A549 (cell line): ENCODE data around the gene RAPGEF5. TPM values are rescaled to one million over a fixed set of nuclear protein-coding genes. Genes with fewer than 3 reads are reported as not detected.

Source experiments
- ATAC-seq, 2 experiments: fragments of 200-7000 bp in 1 of 2; fragments of >200 bp in 1 of 2; cut with Nextera tagmentation in 1 of 2; cut with Tn5 transposase in 1 of 2; 3 replicates each; pipeline versions ENCODE4 v1.8.0 to v1.9.1; 2018 to 2020; ENCODE audit warnings: mild to moderate bottlenecking in 1 of 2, moderate library complexity in 1 of 2
- CTCF ChIA-PET: fragments of 300-600 bp; sonication (Branson Sonifier 250); formaldehyde crosslinking; extraction: SDS; loops from one replicate; lab custom pipeline; 2021; ENCODE audit warnings: antibody characterized with exemption, inconsistent platforms; lab: Yijun Ruan, JAX
- POLR2A ChIA-PET: fragments of 350-600 bp; formaldehyde crosslinking; extraction: SDS; loops from one replicate; lab custom pipeline; 2021; ENCODE audit warnings: antibody characterized with exemption, inconsistent platforms; lab: Yijun Ruan, JAX
- DNase-seq, 2 experiments: peaks; one replicate each; pipeline versions ENCODE4 v3.0.0 to v3.0.0-alpha.2; 2011 to 2016; ENCODE audit warnings: low read depth in 1 of 2, low spot score in 1 of 2
- FAIRE-seq: peaks from 2 replicates; lab custom pipeline; 2011; peaks lifted over from hg19 to GRCh38; lab: Jason Lieb, UNC
- H3K27ac ChIP-seq, 2 experiments: fragments of >200 bp; sonication (Bioruptor Twin); formaldehyde crosslinking; 3 replicates each; pipeline ENCODE4 v1.5.1; 2016 to 2017
- H3K4me1 ChIP-seq: fragments of >200 bp; sonication (Bioruptor Twin); formaldehyde crosslinking; 3 replicates; pipeline ENCODE4 v1.6.1; 2016
- H3K4me2 ChIP-seq: fragments of >200 bp; sonication (Bioruptor Twin); formaldehyde crosslinking; 3 replicates; pipeline ENCODE4 v1.6.1; 2016
- H3K4me3 ChIP-seq: fragments of >200 bp; sonication (Bioruptor Twin); formaldehyde crosslinking; 3 replicates; pipeline ENCODE4 v1.5.1; 2016
- H3K9me3 ChIP-seq: fragments of >200 bp; sonication (Bioruptor Twin); formaldehyde crosslinking; 3 replicates; pipeline ENCODE4 v1.6.1; 2016
- BHLHE40 ChIP-seq: IDR thresholded peaks from 2 replicates; pipeline ENCODE4 v1.6.1; 2012; ENCODE audit warnings: low read depth, low read length, inconsistent platforms
- CBX8 ChIP-seq: fragments of 200-600 bp; sonication (generic); IDR thresholded peaks from 2 replicates; pipeline ENCODE4 v1.6.1; 2016
- CEBPB ChIP-seq, 2 experiments: fragments of >200 bp in 1 of 2; sonication (Bioruptor Twin) in 1 of 2; formaldehyde crosslinking in 1 of 2; IDR thresholded peaks; 2 replicates each; pipeline ENCODE4 v1.6.1; 2012 to 2016
- ELK1 ChIP-seq: fragments of 150-350 bp; IDR thresholded peaks from 2 replicates; pipeline ENCODE4 v1.6.1; 2014; ENCODE audit warnings: low read depth, mild to moderate bottlenecking, low read length
- EP300 ChIP-seq, 2 experiments: fragments of >200 bp; sonication (Bioruptor Twin); formaldehyde crosslinking; IDR thresholded peaks; 2 replicates in 1 of 2; 3 replicates in 1 of 2; pipeline ENCODE4 v1.6.1; 2016 to 2017
- FOSB ChIP-seq: fragments of 250-450 bp; sonication (Bioruptor Pico); IDR thresholded peaks from 2 replicates; pipeline ENCODE4 v1.5.0; 2020; ENCODE audit warnings: mild to moderate bottlenecking, moderate library complexity
- GATA3 ChIP-seq: IDR thresholded peaks from 2 replicates; pipeline ENCODE4 v1.6.1; 2012; ENCODE audit warnings: borderline replicate concordance
- HES2 ChIP-seq: fragments of >200 bp; sonication (Bioruptor Twin); formaldehyde crosslinking; IDR thresholded peaks from 2 replicates; pipeline ENCODE4 v1.6.1; 2016
- HOXB13 ChIP-seq: fragments of 250-450 bp; sonication (Bioruptor Pico); IDR thresholded peaks from 2 replicates; pipeline ENCODE4 v1.5.0; 2020; ENCODE audit warnings: low read depth, mild to moderate bottlenecking, moderate library complexity
- KDM1A ChIP-seq: fragments of 200-600 bp; sonication (generic); IDR thresholded peaks from 2 replicates; pipeline ENCODE4 v1.6.1; 2016; ENCODE audit warnings: low read depth, mild to moderate bottlenecking
- MAFK ChIP-seq: fragments of 450-650 bp; IDR thresholded peaks from 2 replicates; pipeline ENCODE4 v1.6.1; 2014; ENCODE audit not compliant: partially characterized antibody
- MAX ChIP-seq: IDR thresholded peaks from 2 replicates; pipeline ENCODE4 v1.6.1; 2012
- NFE2L2 ChIP-seq: fragments of 150-350 bp; conservative IDR thresholded peaks from 2 replicates; pipeline ENCODE4 v1.6.1; 2014; ENCODE audit warnings: low read length
- NR3C1 ChIP-seq: fragments of >200 bp; sonication (Bioruptor Twin); formaldehyde crosslinking; IDR thresholded peaks from 3 replicates; pipeline ENCODE4 v1.6.1; 2017
- SMC3 ChIP-seq: fragments of >200 bp; sonication (Bioruptor Twin); formaldehyde crosslinking; IDR thresholded peaks from 3 replicates; pipeline ENCODE4 v1.6.1; 2018; ENCODE audit warnings: inconsistent platforms
- SREBF2 ChIP-seq: fragments of 450-650 bp; IDR thresholded peaks from 2 replicates; pipeline ENCODE4 v1.6.1; 2014; ENCODE audit warnings: mild to moderate bottlenecking, moderate library complexity
- TFCP2L1 ChIP-seq: fragments of 250-450 bp; sonication (Bioruptor Pico); IDR thresholded peaks from 2 replicates; pipeline ENCODE4 v1.5.0; 2021; ENCODE audit warnings: mild to moderate bottlenecking
- TP53 ChIP-seq: fragments of 250-450 bp; sonication (Bioruptor Pico); IDR thresholded peaks from 2 replicates; pipeline ENCODE4 v1.5.0; 2021; ENCODE audit warnings: mild to moderate bottlenecking, moderate library complexity
- ZC3H11A ChIP-seq: fragments of 450-650 bp; IDR thresholded peaks from 2 replicates; pipeline ENCODE4 v1.6.1; 2014; ENCODE audit warnings: antibody characterized with exemption, mild to moderate bottlenecking
- ZFP36 ChIP-seq: fragments of 450-650 bp; IDR thresholded peaks from 2 replicates; pipeline ENCODE4 v1.6.1; 2014; ENCODE audit warnings: borderline replicate concordance; ENCODE audit not compliant: partially characterized antibody
- WGBS: methylation state at CpG from one replicate; pipeline ENCODE4 v1.1.6; 2017; ENCODE audit errors: missing lambda C conversion rate; 5-methylcytosine and 5-hydroxymethylcytosine counted together
- polyA plus RNA-seq, 4 experiments: library from polyadenylated mRNA; depleted of rRNA in 3 of 4; stranded (reverse); fragments of >200 nt; fragmentation: RNase III in 1 of 4; extraction: RNeasy Plus Mini Kit Qiagen cat#74134 plus additional on column Dnase treatment in 1 of 4; gene quantifications; 2 replicates in 3 of 4; 3 replicates in 1 of 4; pipeline ENCODE4 v1.2.3, GENCODE V29; 2011 to 2017
- TF ChIP-seq, protein P1 (sequence below): fragments of 450-650 bp; IDR thresholded peaks from 2 replicates; pipeline ENCODE4 v1.6.1; 2014; ENCODE audit warnings: antibody characterized with exemption
- TF ChIP-seq, protein P2 (sequence below): fragments of 250-450 bp; sonication (Bioruptor Pico); IDR thresholded peaks from 2 replicates; pipeline ENCODE4 v1.5.0; 2020; ENCODE audit warnings: low read depth, mild to moderate bottlenecking, moderate library complexity

Gene RAPGEF5
- polyA plus RNA-seq, 2 of the 4 experiments (the other 2 are of a cell fraction): 0.03 to 0.14 TPM

- Histone ChIP-seq H3K27ac (no peak overlapping the region), H3K4me1 (no peaks in the 10 kb centered on the region), H3K4me3 (no peak overlapping the region), H3K9me3 (no peaks in the 10 kb centered on the region), H3K4me2 (no peak overlapping the region)
- POLR2A ChIA-PET: no interaction called here
- 36% methylated on average over 7 of the region's 7 CpGs for WGBS
- FAIRE-seq: no peak
- CTCF ChIA-PET: no interaction called here
- no peak for TF ChIP-seq EP300 (IDR thresholded peaks at IDR 0.05)
- TF ChIP-seq ELK1: no peak
- no peak for TF ChIP-seq KDM1A
- no peak for TF ChIP-seq FOSB (CRISPR knock-in tag)
- TF ChIP-seq HES2: no peak
- no peak for TF ChIP-seq TP53 (CRISPR knock-in tag)
- no peak for TF ChIP-seq MAX
- TF ChIP-seq GATA3: no peak
- TF ChIP-seq BHLHE40: no peak
- no peak for TF ChIP-seq HOXB13 (CRISPR knock-in tag)
- no peak for TF ChIP-seq TFCP2L1
- no peak for TF ChIP-seq CBX8
- no peak for TF ChIP-seq CEBPB (IDR thresholded peaks at IDR 0.05)
- TF ChIP-seq SMC3: no peak
- no peak for TF ChIP-seq SREBF2
- no peak for TF ChIP-seq ZC3H11A
- TF ChIP-seq ZFP36: no peak
- no peak for DNase-seq
- ATAC-seq: no peak
Observed at GRCh38 chr7:22319424-22320403, 37.2 kb downstream of the RAPGEF5 start.

DNA sequence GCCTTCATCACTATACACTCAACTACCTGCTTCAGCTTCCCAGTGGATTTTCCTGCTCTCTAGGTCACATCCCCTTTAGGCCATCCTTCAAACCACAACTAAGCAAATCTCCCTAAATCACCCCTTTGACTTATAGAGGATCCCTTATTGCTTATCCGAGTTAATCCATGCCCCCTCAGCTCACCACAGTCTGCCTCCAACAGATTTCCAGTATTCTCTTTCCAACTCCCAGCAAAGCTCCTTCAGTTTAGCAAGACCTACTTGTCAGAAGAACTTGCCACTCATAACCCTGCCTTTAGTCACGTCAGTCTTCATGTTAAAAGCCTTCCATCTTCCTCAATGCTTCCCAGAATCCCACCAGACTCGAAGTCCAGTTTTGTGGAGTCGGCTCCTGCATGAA lies 38.6 kb downstream of the RAPGEF5 start:
- no peak for DNase-seq
- 16% methylated on average over 4 of the region's 4 CpGs for WGBS
- TF ChIP-seq CBX8 (no peak), MAFK (no peak), HOXB13 (CRISPR knock-in tag) (no peak), HES2 (no peak), NFE2L2 (no peak), SMC3 (no peak), NR3C1 (no peak), TFCP2L1 (no peak), KDM1A (no peak)
- TF ChIP-seq, protein P1, sequence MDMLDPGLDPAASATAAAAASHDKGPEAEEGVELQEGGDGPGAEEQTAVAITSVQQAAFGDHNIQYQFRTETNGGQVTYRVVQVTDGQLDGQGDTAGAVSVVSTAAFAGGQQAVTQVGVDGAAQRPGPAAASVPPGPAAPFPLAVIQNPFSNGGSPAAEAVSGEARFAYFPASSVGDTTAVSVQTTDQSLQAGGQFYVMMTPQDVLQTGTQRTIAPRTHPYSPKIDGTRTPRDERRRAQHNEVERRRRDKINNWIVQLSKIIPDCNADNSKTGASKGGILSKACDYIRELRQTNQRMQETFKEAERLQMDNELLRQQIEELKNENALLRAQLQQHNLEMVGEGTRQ: no peak
- TF ChIP-seq, protein P2, sequence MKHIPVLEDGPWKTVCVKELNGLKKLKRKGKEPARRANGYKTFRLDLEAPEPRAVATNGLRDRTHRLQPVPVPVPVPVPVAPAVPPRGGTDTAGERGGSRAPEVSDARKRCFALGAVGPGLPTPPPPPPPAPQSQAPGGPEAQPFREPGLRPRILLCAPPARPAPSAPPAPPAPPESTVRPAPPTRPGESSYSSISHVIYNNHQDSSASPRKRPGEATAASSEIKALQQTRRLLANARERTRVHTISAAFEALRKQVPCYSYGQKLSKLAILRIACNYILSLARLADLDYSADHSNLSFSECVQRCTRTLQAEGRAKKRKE (CRISPR knock-in tag): no peak
- H3K4me1 ChIP-seq: no peaks in the 10 kb centered on the region
- POLR2A ChIA-PET: no interaction called here
- CTCF ChIA-PET: interaction anchor here (1.1 kb wide), 1 partner anchor 208 kb away, joined by 3 read pairs; no protein-coding TSS in a partner anchor
- no peak overlapping the region for H3K27ac ChIP-seq
- ATAC-seq: no peak
- H3K4me3 ChIP-seq: no peak overlapping the region
- H3K4me2 ChIP-seq: no peak overlapping the region
- no peak for FAIRE-seq
- H3K9me3 ChIP-seq: no peaks in the 10 kb centered on the region
